HepG2 (cell line): ENCODE measurements around the gene LRRN4CL. TPM values are rescaled to one million over a fixed set of nuclear protein-coding genes. Genes with fewer than 3 reads are reported as not detected.
A peak's percentile ranks its signal among the peaks of the same experiment; 100 is the strongest.

Experiments
- ARNT2 ChIP-seq: sonication (generic); formaldehyde crosslinking; IDR thresholded peaks from 2 replicates; pipeline ENCODE4 v1.8.0; 2022; ENCODE audit warnings: mild to moderate bottlenecking, low read depth, missing genetic modification reagents, moderate library complexity
- BRCA1 ChIP-seq: sonication (generic); formaldehyde crosslinking; IDR thresholded peaks from 2 replicates; pipeline ENCODE4 v1.4.0; 2020; ENCODE audit warnings: missing genetic modification reagents
- CBX5 ChIP-seq: sonication (generic); formaldehyde crosslinking; IDR thresholded peaks from 2 replicates; pipeline ENCODE4 v1.4.0; 2020; ENCODE audit warnings: missing genetic modification reagents, borderline replicate concordance
- DMAP1 ChIP-seq: IDR thresholded peaks from 2 replicates; pipeline ENCODE4 v1.6.1; 2016
- HCFC1 ChIP-seq: fragments of 150-350 bp; IDR thresholded peaks from 2 replicates; pipeline ENCODE4 v1.6.1; 2014; ENCODE audit warnings: low read depth, low read length
- JARID2 ChIP-seq: sonication (generic); formaldehyde crosslinking; IDR thresholded peaks from 2 replicates; pipeline ENCODE4 v1.8.1; 2023; ENCODE audit warnings: missing genetic modification reagents, inconsistent platforms; ENCODE audit not compliant: insufficient replicate concordance
- KDM5B ChIP-seq: sonication (generic); formaldehyde crosslinking; IDR thresholded peaks from 2 replicates; pipeline ENCODE4 v1.4.0; 2020; ENCODE audit warnings: missing genetic modification reagents, mild to moderate bottlenecking, borderline replicate concordance
- MAZ ChIP-seq, 2 experiments: sonication (generic) in 1 of 2; formaldehyde crosslinking in 1 of 2; IDR thresholded peaks; 2 replicates each; pipeline versions ENCODE4 v1.5.0 to v1.6.1; 2012 to 2020; ENCODE audit warnings: low read depth in 2 of 2, mild to moderate bottlenecking in 2 of 2, borderline replicate concordance in 1 of 2, improper control_type of control experiment in 1 of 2, low read length in 1 of 2, missing genetic modification reagents in 1 of 2, moderate library complexity in 1 of 2
- MLLT10 ChIP-seq: sonication (generic); formaldehyde crosslinking; IDR thresholded peaks from 2 replicates; pipeline ENCODE4 v1.4.0; 2020; ENCODE audit warnings: missing genetic modification reagents
- MTA3 ChIP-seq: sonication (generic); formaldehyde crosslinking; IDR thresholded peaks from 2 replicates; pipeline ENCODE4 v1.4.0; 2020; ENCODE audit warnings: missing genetic modification reagents
- MYNN ChIP-seq: sonication (generic); formaldehyde crosslinking; IDR thresholded peaks from 2 replicates; pipeline ENCODE4 v1.4.0; 2020; ENCODE audit warnings: mild to moderate bottlenecking, low read depth, missing genetic modification reagents
- NFE2 ChIP-seq: sonication (generic); formaldehyde crosslinking; IDR thresholded peaks from 2 replicates; pipeline ENCODE4 v1.4.0; 2020; ENCODE audit warnings: missing genetic modification reagents
- NONO ChIP-seq, 2 experiments: fragments of 450-650 bp in 1 of 2; sonication (generic) in 1 of 2; formaldehyde crosslinking in 1 of 2; IDR thresholded peaks in 1 of 2; conservative IDR thresholded peaks in 1 of 2; 2 replicates each; pipeline versions ENCODE4 v1.6.1 to v1.8.0; 2017 to 2022; ENCODE audit warnings: mild to moderate bottlenecking in 1 of 2, missing genetic modification reagents in 1 of 2, moderate library complexity in 1 of 2
- PITX1 ChIP-seq: sonication (generic); formaldehyde crosslinking; IDR thresholded peaks from 2 replicates; pipeline ENCODE4 v1.5.1; 2020; ENCODE audit warnings: mild to moderate bottlenecking, missing genetic modification reagents
- TCF12 ChIP-seq, 2 experiments: fragments of 450-650 bp in 1 of 2; sonication (generic) in 1 of 2; formaldehyde crosslinking in 1 of 2; IDR thresholded peaks; 2 replicates each; pipeline versions ENCODE4 v1.6.1 to v1.8.0; 2017 to 2022; ENCODE audit warnings: antibody characterized with exemption in 1 of 2, mild to moderate bottlenecking in 1 of 2, missing genetic modification reagents in 1 of 2, moderate library complexity in 1 of 2
- TFDP2 ChIP-seq: sonication (generic); formaldehyde crosslinking; IDR thresholded peaks from 2 replicates; pipeline ENCODE4 v1.4.0; 2020; ENCODE audit warnings: missing genetic modification reagents
- ZC3H13 ChIP-seq: sonication (generic); formaldehyde crosslinking; IDR thresholded peaks from 2 replicates; pipeline ENCODE4 v1.8.1; 2023; ENCODE audit warnings: mild to moderate bottlenecking, missing genetic modification reagents, moderate library complexity
- ZNF432 ChIP-seq: sonication (generic); formaldehyde crosslinking; IDR thresholded peaks from 2 replicates; pipeline ENCODE4 v1.5.0; 2020; ENCODE audit warnings: missing genetic modification reagents, mild to moderate bottlenecking, borderline replicate concordance
- ZNF547 ChIP-seq: sonication (generic); formaldehyde crosslinking; IDR thresholded peaks from 2 replicates; pipeline ENCODE4 v1.5.1; 2020; ENCODE audit warnings: mild to moderate bottlenecking, missing genetic modification reagents
- ZNF672 ChIP-seq: sonication (generic); formaldehyde crosslinking; IDR thresholded peaks from 2 replicates; pipeline ENCODE4 v1.8.1; 2022; ENCODE audit warnings: missing genetic modification reagents
- ZNF768 ChIP-seq: sonication (generic); formaldehyde crosslinking; IDR thresholded peaks from 2 replicates; pipeline ENCODE4 v1.4.0; 2020; ENCODE audit warnings: missing genetic modification reagents
- polyA plus RNA-seq, 8 experiments: library from polyadenylated mRNA; depleted of rRNA in 3 of 8; stranded (reverse) in 7 of 8; unstranded in 1 of 8; fragments of >200 nt; fragmentation: Illumina TruSeq in 4 of 8; extraction: Trizol in 4 of 8; gene quantifications; 2 replicates each; pipeline versions ENCODE4 v1.2.1 to v1.2.3, GENCODE V29; 2011 to 2016; ENCODE audit warnings: low read depth in 4 of 8, missing spikeins in 1 of 8, mixed read lengths in 1 of 8; ENCODE audit not compliant: insufficient read depth in 1 of 8
- total RNA-seq, 5 experiments: library from RNA; depleted of rRNA; stranded (reverse); fragments of >200 nt; fragmentation: Illumina TruSeq; extraction: Trizol; gene quantifications; 2 replicates each; pipeline ENCODE4 v1.2.3, GENCODE V29; 2016; ENCODE audit warnings: low read depth in 1 of 5
- TF ChIP-seq, protein P1 (sequence below): sonication (generic); formaldehyde crosslinking; IDR thresholded peaks from 2 replicates; pipeline ENCODE4 v1.5.0; 2020; ENCODE audit warnings: mild to moderate bottlenecking, missing genetic modification reagents
- TF ChIP-seq, protein P2 (sequence below): sonication (generic); formaldehyde crosslinking; IDR thresholded peaks from 2 replicates; pipeline ENCODE4 v1.8.0; 2022; ENCODE audit warnings: mild to moderate bottlenecking, missing genetic modification reagents; ENCODE audit not compliant: insufficient replicate concordance

Gene LRRN4CL
- total and polyA plus RNA-seq, 2 of the 13 experiments (the other 11 are each of a cell fraction or from before 2014, with no cell fraction given) = 0.11 TPM; not detected in 1

- TF ChIP-seq DMAP1 (CRISPR knock-in tag) (peak; percentile 35), PITX1 (CRISPR knock-in tag) (no peak), MYNN (CRISPR knock-in tag) (no peak), NFE2 (CRISPR knock-in tag) (no peak), ZNF432 (CRISPR knock-in tag) (no peak), JARID2 (CRISPR knock-in tag) (peak; percentile 80), ZNF768 (peak; percentile 42; the same call in 1 of the 2 replicates), KDM5B (CRISPR knock-in tag) (0 out of 2 replicates have a peak, but pooled peaks have one; percentile 9), MAZ (IDR thresholded peaks at IDR 0.05; ENCODE audit: borderline replicate concordance, low read depth, low read length) (no peak), MAZ (CRISPR knock-in tag; IDR thresholded peaks at IDR 0.05; ENCODE audit: low read depth) (0 out of 2 replicates have a peak, but pooled peaks have one; percentile 17), HCFC1 (peak; percentile 31; the same call in 1 of the 2 replicates), NONO (IDR thresholded peaks at IDR 0.05) (no peak), NONO (CRISPR knock-in tag; conservative IDR thresholded peaks at IDR 0.05) (no peak), ZNF672 (CRISPR knock-in tag) (no peak), TCF12 (IDR thresholded peaks at IDR 0.05) (no peak), TCF12 (CRISPR knock-in tag; IDR thresholded peaks at IDR 0.05) (no peak), MLLT10 (CRISPR knock-in tag) (no peak), ARNT2 (CRISPR knock-in tag) (peak; percentile 64; the same call in 1 of the 2 replicates), TFDP2 (CRISPR knock-in tag) (peak; percentile 7; the same call in 1 of the 2 replicates), ZNF547 (CRISPR knock-in tag) (no peak), ZC3H13 (0 out of 2 replicates have a peak, but pooled peaks have one; percentile 41), CBX5 (peak; percentile 33; the same call in 1 of the 2 replicates), MTA3 (CRISPR knock-in tag) (no peak), BRCA1 (no peak)
- TF ChIP-seq, protein P1, sequence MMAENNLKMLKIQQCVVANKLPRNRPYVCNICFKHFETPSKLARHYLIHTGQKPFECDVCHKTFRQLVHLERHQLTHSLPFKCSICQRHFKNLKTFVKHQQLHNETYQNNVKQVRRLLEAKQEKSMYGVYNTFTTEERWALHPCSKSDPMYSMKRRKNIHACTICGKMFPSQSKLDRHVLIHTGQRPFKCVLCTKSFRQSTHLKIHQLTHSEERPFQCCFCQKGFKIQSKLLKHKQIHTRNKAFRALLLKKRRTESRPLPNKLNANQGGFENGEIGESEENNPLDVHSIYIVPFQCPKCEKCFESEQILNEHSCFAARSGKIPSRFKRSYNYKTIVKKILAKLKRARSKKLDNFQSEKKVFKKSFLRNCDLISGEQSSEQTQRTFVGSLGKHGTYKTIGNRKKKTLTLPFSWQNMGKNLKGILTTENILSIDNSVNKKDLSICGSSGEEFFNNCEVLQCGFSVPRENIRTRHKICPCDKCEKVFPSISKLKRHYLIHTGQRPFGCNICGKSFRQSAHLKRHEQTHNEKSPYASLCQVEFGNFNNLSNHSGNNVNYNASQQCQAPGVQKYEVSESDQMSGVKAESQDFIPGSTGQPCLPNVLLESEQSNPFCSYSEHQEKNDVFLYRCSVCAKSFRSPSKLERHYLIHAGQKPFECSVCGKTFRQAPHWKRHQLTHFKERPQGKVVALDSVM = no peak
- TF ChIP-seq, protein P2, sequence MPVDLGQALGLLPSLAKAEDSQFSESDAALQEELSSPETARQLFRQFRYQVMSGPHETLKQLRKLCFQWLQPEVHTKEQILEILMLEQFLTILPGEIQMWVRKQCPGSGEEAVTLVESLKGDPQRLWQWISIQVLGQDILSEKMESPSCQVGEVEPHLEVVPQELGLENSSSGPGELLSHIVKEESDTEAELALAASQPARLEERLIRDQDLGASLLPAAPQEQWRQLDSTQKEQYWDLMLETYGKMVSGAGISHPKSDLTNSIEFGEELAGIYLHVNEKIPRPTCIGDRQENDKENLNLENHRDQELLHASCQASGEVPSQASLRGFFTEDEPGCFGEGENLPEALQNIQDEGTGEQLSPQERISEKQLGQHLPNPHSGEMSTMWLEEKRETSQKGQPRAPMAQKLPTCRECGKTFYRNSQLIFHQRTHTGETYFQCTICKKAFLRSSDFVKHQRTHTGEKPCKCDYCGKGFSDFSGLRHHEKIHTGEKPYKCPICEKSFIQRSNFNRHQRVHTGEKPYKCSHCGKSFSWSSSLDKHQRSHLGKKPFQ (CRISPR knock-in tag) = no peak
Observed at GRCh38 chr11:62728171-62728988, 39.0 kb upstream of the LRRN4CL start, which contains the start of gene TTC9C (continued).
